Measurements from ENCODE around the gene JAKMIP1.

DNA sequence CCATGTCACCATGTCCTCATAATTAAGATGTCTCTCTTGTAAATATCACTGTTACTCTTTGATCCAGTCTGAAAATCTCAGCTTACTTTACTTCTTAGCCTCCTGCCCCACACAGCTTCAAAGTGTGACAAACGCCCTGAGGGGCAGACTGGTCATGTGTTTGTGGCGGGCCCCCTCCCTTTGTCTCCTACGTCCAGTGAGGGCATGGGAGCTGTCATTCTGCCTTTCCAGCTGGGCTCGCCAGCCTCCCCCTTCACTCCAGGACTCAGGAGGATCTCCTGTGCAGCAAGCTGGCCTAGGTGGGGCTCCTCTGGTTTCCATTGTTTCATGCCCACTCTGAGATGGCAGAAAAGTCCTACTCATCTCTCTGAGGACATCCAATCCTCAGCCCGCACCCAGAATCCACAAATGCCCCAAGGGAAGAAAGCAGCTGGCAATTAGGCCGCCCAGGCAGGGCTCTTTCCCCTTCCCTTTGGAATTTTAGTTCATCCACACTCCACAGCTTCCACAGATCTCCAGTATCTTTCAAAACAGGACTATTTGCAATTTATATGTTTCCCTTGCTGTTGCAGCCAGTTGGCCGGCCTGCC lies 95.7 kb downstream of the JAKMIP1 start:
- TF ChIP-seq, protein P1, sequence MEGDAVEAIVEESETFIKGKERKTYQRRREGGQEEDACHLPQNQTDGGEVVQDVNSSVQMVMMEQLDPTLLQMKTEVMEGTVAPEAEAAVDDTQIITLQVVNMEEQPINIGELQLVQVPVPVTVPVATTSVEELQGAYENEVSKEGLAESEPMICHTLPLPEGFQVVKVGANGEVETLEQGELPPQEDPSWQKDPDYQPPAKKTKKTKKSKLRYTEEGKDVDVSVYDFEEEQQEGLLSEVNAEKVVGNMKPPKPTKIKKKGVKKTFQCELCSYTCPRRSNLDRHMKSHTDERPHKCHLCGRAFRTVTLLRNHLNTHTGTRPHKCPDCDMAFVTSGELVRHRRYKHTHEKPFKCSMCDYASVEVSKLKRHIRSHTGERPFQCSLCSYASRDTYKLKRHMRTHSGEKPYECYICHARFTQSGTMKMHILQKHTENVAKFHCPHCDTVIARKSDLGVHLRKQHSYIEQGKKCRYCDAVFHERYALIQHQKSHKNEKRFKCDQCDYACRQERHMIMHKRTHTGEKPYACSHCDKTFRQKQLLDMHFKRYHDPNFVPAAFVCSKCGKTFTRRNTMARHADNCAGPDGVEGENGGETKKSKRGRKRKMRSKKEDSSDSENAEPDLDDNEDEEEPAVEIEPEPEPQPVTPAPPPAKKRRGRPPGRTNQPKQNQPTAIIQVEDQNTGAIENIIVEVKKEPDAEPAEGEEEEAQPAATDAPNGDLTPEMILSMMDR (IDR thresholded peaks at IDR 0.05; ENCODE audit: low read length) = no peak
- TF ChIP-seq EZH2phosphoT487 (IDR thresholded peaks at IDR 0.05; ENCODE audit: low read length) (no peak), EZH2 (optimal IDR thresholded peaks at IDR 0.05; ENCODE audit: low read depth, low read length) (no peak)

All from MM.1S (cell line).